ENCODE data around the gene WASHC4. TPM values are rescaled to one million over a fixed set of nuclear protein-coding genes. Genes with fewer than 3 reads are reported as not detected.

The WASHC4 gene
- polyA plus RNA-seq, 2 of the 4 experiments (the other 2 are of a cell fraction) = 26.5 to 67.6 TPM

DNA sequence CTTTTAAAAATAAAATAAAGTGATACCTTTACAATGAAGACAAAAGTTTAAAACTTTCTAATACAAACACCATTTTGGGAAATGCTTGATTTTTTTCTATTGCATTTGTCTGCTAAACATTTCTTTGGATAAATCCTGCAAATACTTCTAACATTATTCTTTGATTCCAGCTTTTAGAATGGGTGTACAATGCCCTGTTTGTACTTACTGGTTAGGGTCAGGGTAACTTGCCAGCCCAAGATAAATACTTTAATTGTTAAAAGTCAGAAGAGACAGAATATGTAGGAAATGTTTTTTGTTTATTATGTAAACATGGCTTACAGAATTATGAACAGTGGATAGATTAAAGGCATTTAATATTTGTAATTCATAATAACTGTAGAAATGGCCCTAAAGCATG lies 60.5 kb downstream of the WASHC4 start:
- H3K9me3 ChIP-seq = no peaks in the 10 kb centered on the region
- FAIRE-seq (no peak), ATAC-seq (no peak), DNase-seq (ENCODE audit: low read depth in 1 of 2, low spot score in 1 of 2) (no peak)
- no peaks in the 10 kb centered on the region for H3K4me1 ChIP-seq
- no peak overlapping the region for H3K4me2 ChIP-seq
- ChIA-PET POLR2A (no interaction called here), CTCF (no interaction called here)
- TF ChIP-seq SMC3 (IDR thresholded peaks at IDR 0.05) (no peak), HOXB13 (CRISPR knock-in tag; IDR thresholded peaks at IDR 0.05; ENCODE audit: low read depth) (no peak)
- TF ChIP-seq, protein P1, sequence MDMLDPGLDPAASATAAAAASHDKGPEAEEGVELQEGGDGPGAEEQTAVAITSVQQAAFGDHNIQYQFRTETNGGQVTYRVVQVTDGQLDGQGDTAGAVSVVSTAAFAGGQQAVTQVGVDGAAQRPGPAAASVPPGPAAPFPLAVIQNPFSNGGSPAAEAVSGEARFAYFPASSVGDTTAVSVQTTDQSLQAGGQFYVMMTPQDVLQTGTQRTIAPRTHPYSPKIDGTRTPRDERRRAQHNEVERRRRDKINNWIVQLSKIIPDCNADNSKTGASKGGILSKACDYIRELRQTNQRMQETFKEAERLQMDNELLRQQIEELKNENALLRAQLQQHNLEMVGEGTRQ (IDR thresholded peaks at IDR 0.05) = no peak
- no peak overlapping the region for H3K4me3 ChIP-seq
- H3K27ac ChIP-seq = no peak overlapping the region

DNA sequence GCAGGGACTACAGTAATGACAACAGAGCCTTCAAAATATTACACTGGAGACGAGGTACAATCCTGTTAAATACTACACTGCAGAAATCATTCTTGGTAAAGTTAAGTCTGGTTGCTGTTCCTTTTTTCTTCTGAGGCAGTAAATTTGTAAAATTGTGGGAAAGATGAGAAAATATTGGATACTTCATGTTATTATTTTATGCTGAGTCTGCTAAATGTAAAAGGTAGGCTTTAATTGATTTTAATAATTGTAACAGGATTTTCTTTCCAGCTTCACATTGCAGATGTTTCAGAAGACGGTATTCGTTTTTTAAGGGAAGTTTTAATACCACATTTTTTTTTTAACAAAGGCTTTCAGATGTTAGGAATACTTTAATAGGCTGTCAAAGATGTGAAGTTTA lies 62.6 kb downstream of the WASHC4 start:
- H3K4me3 ChIP-seq = no peak overlapping the region
- H3K4me1 ChIP-seq = no peaks in the 10 kb centered on the region
- POLR2A ChIA-PET = no interaction called here
- H3K9me3 ChIP-seq = no peaks in the 10 kb centered on the region
- DNase-seq (ENCODE audit: low read depth in 1 of 2, low spot score in 1 of 2) = no peak
- CTCF ChIA-PET = no interaction called here
- ATAC-seq = no peak
- WGBS (ENCODE audit: missing lambda C conversion rate) = 89% methylated on average over 3 of the region's 3 CpGs
- no peak for FAIRE-seq
- no peak overlapping the region for H3K4me2 ChIP-seq
- TF ChIP-seq POLR2A (IDR thresholded peaks at IDR 0.05; ENCODE audit: low read length) = no peak
- TF ChIP-seq CHD2 (IDR thresholded peaks at IDR 0.05; ENCODE audit: low read length, partially characterized antibody) = no peak
- TF ChIP-seq SREBF2 (IDR thresholded peaks at IDR 0.05) = no peak
- TF ChIP-seq, protein P2, sequence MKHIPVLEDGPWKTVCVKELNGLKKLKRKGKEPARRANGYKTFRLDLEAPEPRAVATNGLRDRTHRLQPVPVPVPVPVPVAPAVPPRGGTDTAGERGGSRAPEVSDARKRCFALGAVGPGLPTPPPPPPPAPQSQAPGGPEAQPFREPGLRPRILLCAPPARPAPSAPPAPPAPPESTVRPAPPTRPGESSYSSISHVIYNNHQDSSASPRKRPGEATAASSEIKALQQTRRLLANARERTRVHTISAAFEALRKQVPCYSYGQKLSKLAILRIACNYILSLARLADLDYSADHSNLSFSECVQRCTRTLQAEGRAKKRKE (CRISPR knock-in tag; IDR thresholded peaks at IDR 0.05; ENCODE audit: low read depth) = no peak
- TF ChIP-seq MAFK (IDR thresholded peaks at IDR 0.05; ENCODE audit: partially characterized antibody) = peak; percentile 97
- no peak for TF ChIP-seq MYC (IDR thresholded peaks at IDR 0.05; ENCODE audit: borderline replicate concordance, low read length)
- no peak overlapping the region for H3K27ac ChIP-seq

DNA sequence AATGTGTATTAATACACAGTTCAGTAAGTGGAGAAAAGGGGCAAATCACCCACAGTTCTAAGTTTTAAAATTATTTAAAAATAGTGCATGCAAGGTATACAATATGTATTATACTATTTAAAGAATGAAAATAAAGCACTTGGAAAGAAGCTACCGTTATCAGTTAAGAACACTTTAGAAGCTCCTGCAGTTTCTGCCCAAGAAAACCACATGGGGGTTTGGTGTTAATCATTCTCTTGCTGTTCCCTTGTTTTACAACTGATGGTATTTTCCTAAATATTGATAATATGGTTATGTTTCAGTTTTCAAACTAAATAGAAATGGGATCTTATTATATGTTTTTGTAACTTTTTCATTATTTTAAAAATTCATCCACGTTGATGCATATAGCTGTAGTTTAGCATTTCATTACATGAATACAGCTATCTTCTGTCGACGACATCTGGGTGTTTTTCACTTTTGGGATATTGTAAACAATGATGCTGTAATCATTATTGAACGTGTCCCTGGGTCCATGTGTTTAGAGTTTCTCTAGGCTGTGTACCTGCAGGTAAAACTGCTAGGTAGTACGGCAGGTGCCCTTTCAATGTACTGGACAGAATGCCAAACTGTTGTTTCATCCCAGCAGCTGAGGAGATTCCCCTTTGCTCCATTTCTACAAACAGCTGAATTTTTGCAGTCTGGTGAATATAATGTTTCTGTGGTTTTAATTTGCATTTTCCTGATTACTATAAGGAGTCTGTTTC lies 64.3 kb downstream of the WASHC4 start:
- ChIA-PET CTCF (interaction anchor here (0.9 to 1.5 kb wide), 2 partner anchors 10 to 36 kb away, joined by 3 read pairs; no protein-coding TSS in a partner anchor), POLR2A (no interaction called here)
- Histone ChIP-seq H3K4me3 (no peak overlapping the region), H3K4me1 (no peaks in the 10 kb centered on the region), H3K9me3 (no peaks in the 10 kb centered on the region), H3K27ac (no peak overlapping the region), H3K4me2 (no peak overlapping the region)
- 89% methylated on average over 6 of the region's 6 CpGs for WGBS (ENCODE audit: missing lambda C conversion rate)
- FAIRE-seq (no peak), DNase-seq (ENCODE audit: low read depth in 1 of 2, low spot score in 1 of 2) (no peak), ATAC-seq (no peak)
- no peak for TF ChIP-seq CBX8 (IDR thresholded peaks at IDR 0.05)
- TF ChIP-seq FOXS1 (CRISPR knock-in tag; IDR thresholded peaks at IDR 0.05) = no peak
- TF ChIP-seq, protein P3, sequence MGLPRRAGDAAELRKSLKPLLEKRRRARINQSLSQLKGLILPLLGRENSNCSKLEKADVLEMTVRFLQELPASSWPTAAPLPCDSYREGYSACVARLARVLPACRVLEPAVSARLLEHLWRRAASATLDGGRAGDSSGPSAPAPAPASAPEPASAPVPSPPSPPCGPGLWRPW (IDR thresholded peaks at IDR 0.05) = no peak
- TF ChIP-seq, protein P4, sequence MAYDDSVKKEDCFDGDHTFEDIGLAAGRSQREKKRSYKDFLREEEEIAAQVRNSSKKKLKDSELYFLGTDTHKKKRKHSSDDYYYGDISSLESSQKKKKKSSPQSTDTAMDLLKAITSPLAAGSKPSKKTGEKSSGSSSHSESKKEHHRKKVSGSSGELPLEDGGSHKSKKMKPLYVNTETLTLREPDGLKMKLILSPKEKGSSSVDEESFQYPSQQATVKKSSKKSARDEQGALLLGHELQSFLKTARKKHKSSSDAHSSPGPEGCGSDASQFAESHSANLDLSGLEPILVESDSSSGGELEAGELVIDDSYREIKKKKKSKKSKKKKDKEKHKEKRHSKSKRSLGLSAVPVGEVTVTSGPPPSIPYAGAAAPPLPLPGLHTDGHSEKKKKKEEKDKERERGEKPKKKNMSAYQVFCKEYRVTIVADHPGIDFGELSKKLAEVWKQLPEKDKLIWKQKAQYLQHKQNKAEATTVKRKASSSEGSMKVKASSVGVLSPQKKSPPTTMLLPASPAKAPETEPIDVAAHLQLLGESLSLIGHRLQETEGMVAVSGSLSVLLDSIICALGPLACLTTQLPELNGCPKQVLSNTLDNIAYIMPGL (CRISPR knock-in tag; IDR thresholded peaks at IDR 0.05; ENCODE audit: borderline replicate concordance) = 0 out of 2 replicates have a peak, but pooled peaks have one; percentile 19
- no peak for TF ChIP-seq CEBPB (IDR thresholded peaks at IDR 0.05)

DNA sequence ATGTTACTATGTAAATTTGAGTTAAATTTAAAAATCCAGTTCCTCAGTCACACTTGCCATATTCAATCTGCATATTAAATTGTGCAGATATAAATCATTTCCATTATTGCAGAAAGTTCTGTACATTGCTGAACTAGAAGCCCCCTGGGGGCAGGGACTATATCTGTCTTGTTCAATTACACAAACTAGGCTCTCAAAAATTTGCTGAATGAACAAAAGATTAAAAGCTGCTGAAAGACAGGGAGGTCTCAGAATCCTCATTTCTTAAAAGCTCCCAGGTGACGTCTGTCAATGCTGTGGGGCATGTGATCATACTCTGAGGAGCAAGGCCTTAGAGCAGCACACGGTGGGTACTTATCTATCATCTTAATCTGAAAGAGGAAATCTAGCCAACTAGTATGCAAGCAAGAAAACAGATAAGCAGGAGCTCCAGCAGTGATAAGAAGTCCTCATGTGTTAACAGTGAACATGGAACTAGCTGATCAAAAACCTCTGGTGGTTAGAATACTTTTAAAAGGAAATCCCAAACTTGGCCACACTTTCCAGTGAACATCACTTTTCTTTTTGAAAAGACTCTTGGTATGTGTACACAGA lies 68.0 kb downstream of the WASHC4 start:
- Histone ChIP-seq H3K4me1 (no peaks in the 10 kb centered on the region), H3K4me3 (no peak overlapping the region), H3K4me2 (no peak overlapping the region), H3K27ac (no peak overlapping the region), H3K9me3 (no peaks in the 10 kb centered on the region)
- POLR2A ChIA-PET = no interaction called here
- ATAC-seq (no peak; a peak in 1 of 6 replicates), FAIRE-seq (no peak), DNase-seq (ENCODE audit: low read depth in 1 of 2, low spot score in 1 of 2) (no peak)
- TF ChIP-seq MAFK (IDR thresholded peaks at IDR 0.05; ENCODE audit: partially characterized antibody) (peak; percentile 26), BHLHE40 (IDR thresholded peaks at IDR 0.05; ENCODE audit: low read depth, low read length) (no peak)
- 84% methylated on average over 2 of the region's 2 CpGs for WGBS (ENCODE audit: missing lambda C conversion rate)
- CTCF ChIA-PET = interaction anchor here (1.3 to 1.6 kb wide), 2 partner anchors 14 to 58 kb away, joined by 3 read pairs; no protein-coding TSS in a partner anchor
